Neutrophil (primary cell): Measurements from ENCODE around the gene GRIN2A.

Experiments
- H3K27ac ChIP-seq: fragments of 200-600 bp; sonication (generic); 2 replicates; pipeline ENCODE4 v1.5.1; 2016; ENCODE audit warnings: mild to moderate bottlenecking, moderate library complexity
- H3K27me3 ChIP-seq: fragments of 200-600 bp; sonication (generic); 2 replicates; pipeline ENCODE4 v1.6.0; 2016; ENCODE audit warnings: mild to moderate bottlenecking
- H3K36me3 ChIP-seq: fragments of 200-600 bp; sonication (generic); 2 replicates; pipeline ENCODE4 v1.5.1; 2017
- H3K4me1 ChIP-seq, 2 experiments: fragments of 200-600 bp in 1 of 2; sonication (generic) in 1 of 2; 1 replicate in 1 of 2; 2 replicates in 1 of 2; pipeline versions ENCODE4 v1.5.1 to v1.6.1; 2013 to 2016; ENCODE audit warnings: low read depth in 1 of 2, low read length in 1 of 2, mild to moderate bottlenecking in 1 of 2, moderate library complexity in 1 of 2; ENCODE audit not compliant: control insufficient read depth in 1 of 2, insufficient read depth in 1 of 2
- H3K4me3 ChIP-seq, 2 experiments: fragments of 200-600 bp in 1 of 2; sonication (generic) in 1 of 2; 1 replicate in 1 of 2; 2 replicates in 1 of 2; pipeline ENCODE4 v1.5.1; 2013 to 2016; ENCODE audit warnings: low read depth in 1 of 2, low read length in 1 of 2, mild to moderate bottlenecking in 1 of 2, moderate library complexity in 1 of 2
- H3K9me3 ChIP-seq: fragments of 200-600 bp; sonication (generic); 2 replicates; pipeline ENCODE4 v1.5.1; 2016
- CTCF ChIP-seq: fragments of 200-600 bp; sonication (generic); IDR thresholded peaks from 2 replicates; pipeline ENCODE4 v1.5.1; 2016; ENCODE audit warnings: antibody characterized with exemption

Gene GRIN2A

GRCh38 chr16:9932000-9932399 is 250.2 kb downstream of the GRIN2A start:
- Histone ChIP-seq H3K27me3 (no peaks in the 10 kb centered on the region), H3K27ac (no peak overlapping the region), H3K4me1 (no peaks in the 10 kb centered on the region), H3K9me3 (no peaks in the 10 kb centered on the region), H3K4me3 (no peak overlapping the region), H3K36me3 (no peaks in the 10 kb centered on the region)
- no peak for TF ChIP-seq CTCF

- H3K9me3 ChIP-seq: no peaks in the 10 kb centered on the region
- no peaks in the 10 kb centered on the region for H3K27me3 ChIP-seq
- H3K36me3 ChIP-seq: no peaks in the 10 kb centered on the region
- no peak overlapping the region for H3K27ac ChIP-seq
- no peak overlapping the region for H3K4me3 ChIP-seq
- TF ChIP-seq CTCF: no peak
- no peaks in the 10 kb centered on the region for H3K4me1 ChIP-seq
These were observed 252.4 kb downstream of the GRIN2A start for GRCh38 chr16:9929836-9930235.

GRCh38 chr16:9929313-9929712 is 252.9 kb downstream of the GRIN2A start:
- Histone ChIP-seq H3K4me3 (no peak overlapping the region), H3K27ac (no peak overlapping the region), H3K27me3 (no peaks in the 10 kb centered on the region), H3K36me3 (no peaks in the 10 kb centered on the region), H3K4me1 (no peaks in the 10 kb centered on the region), H3K9me3 (no peaks in the 10 kb centered on the region)
- TF ChIP-seq CTCF: no peak

GRCh38 chr16:9922441-9922840 is 259.8 kb downstream of the GRIN2A start:
- no peaks in the 10 kb centered on the region for H3K9me3 ChIP-seq
- H3K36me3 ChIP-seq: no peaks in the 10 kb centered on the region
- no peak for TF ChIP-seq CTCF
- H3K4me1 ChIP-seq: no peaks in the 10 kb centered on the region
- no peak overlapping the region for H3K27ac ChIP-seq
- H3K4me3 ChIP-seq: no peak overlapping the region
- H3K27me3 ChIP-seq: no peaks in the 10 kb centered on the region

GRCh38 chr16:9921997-9922396 is 260.2 kb downstream of the GRIN2A start:
- Histone ChIP-seq H3K27me3 (no peaks in the 10 kb centered on the region), H3K27ac (no peak overlapping the region), H3K4me1 (no peaks in the 10 kb centered on the region), H3K9me3 (no peaks in the 10 kb centered on the region), H3K36me3 (no peaks in the 10 kb centered on the region), H3K4me3 (no peak overlapping the region)
- no peak for TF ChIP-seq CTCF

- Histone ChIP-seq H3K4me1 (no peaks in the 10 kb centered on the region), H3K27ac (no peak overlapping the region), H3K4me3 (no peak overlapping the region), H3K27me3 (no peaks in the 10 kb centered on the region), H3K36me3 (no peaks in the 10 kb centered on the region), H3K9me3 (no peaks in the 10 kb centered on the region)
- TF ChIP-seq CTCF: no peak
These were observed 262.8 kb downstream of the GRIN2A start for GRCh38 chr16:9919460-9919859.
